DOHH2 (cell line): ENCODE results near the gene PTPRN2.

Experiments used
- H3F3A ChIP-seq: fragments of 200-600 bp; sonication (generic), shearing (Covaris generic); 2 replicates; pipeline ENCODE4 v1.6.0; 2016; ENCODE audit warnings: antibody characterized with exemption, mild to moderate bottlenecking; ENCODE audit not compliant: control insufficient read depth, insufficient read depth
- H3K27ac ChIP-seq: fragments of 200-600 bp; sonication (generic); 2 replicates; pipeline ENCODE4 v1.5.1; 2014; ENCODE audit warnings: low read depth, mild to moderate bottlenecking, low read length, moderate library complexity
- H3K27me3 ChIP-seq: fragments of 200-600 bp; sonication (generic); 2 replicates; pipeline ENCODE4 v1.6.1; 2014; ENCODE audit warnings: mild to moderate bottlenecking, low read length, mixed read lengths; ENCODE audit not compliant: control insufficient read depth
- H3K36me3 ChIP-seq: fragments of 200-600 bp; sonication (generic); 2 replicates; pipeline ENCODE4 v1.6.1; 2014; ENCODE audit warnings: mild to moderate bottlenecking, low read length, moderate library complexity, mixed read lengths; ENCODE audit not compliant: control insufficient read depth
- H3K4me1 ChIP-seq: fragments of 200-600 bp; sonication (generic); 2 replicates; pipeline ENCODE4 v1.6.1; 2014; ENCODE audit warnings: mild to moderate bottlenecking, low read length, mixed read lengths; ENCODE audit not compliant: control insufficient read depth
- H3K4me2 ChIP-seq: fragments of 200-600 bp; sonication (generic); 2 replicates; pipeline ENCODE4 v1.6.0; 2014; ENCODE audit warnings: mild to moderate bottlenecking, low read length, moderate library complexity
- H3K4me3 ChIP-seq: fragments of 200-600 bp; sonication (generic); 2 replicates; pipeline ENCODE4 v1.5.1; 2014; ENCODE audit warnings: mild to moderate bottlenecking, low read length, mixed read lengths
- H3K79me2 ChIP-seq: fragments of 200-600 bp; sonication (generic); 2 replicates; pipeline ENCODE4 v1.6.1; 2014; ENCODE audit warnings: mild to moderate bottlenecking, low read length, mixed read lengths; ENCODE audit not compliant: control insufficient read depth
- H3K9me2 ChIP-seq: fragments of 200-600 bp; sonication (generic); replicated peaks from 2 replicates; pipeline ENCODE4 v1.6.1; 2014; ENCODE audit warnings: mild to moderate bottlenecking, low read length, mixed read lengths; ENCODE audit not compliant: control insufficient read depth
- H3K9me3 ChIP-seq: fragments of 200-600 bp; sonication (generic); 2 replicates; pipeline ENCODE4 v1.6.1; 2014; ENCODE audit warnings: antibody characterized with exemption, low read length, mixed read lengths; ENCODE audit not compliant: control insufficient read depth, insufficient read depth
- H4K20me1 ChIP-seq: fragments of 200-600 bp; sonication (generic); 2 replicates; pipeline ENCODE4 v1.6.0; 2014; ENCODE audit warnings: low read depth, mild to moderate bottlenecking, antibody characterized with exemption, low read length, moderate library complexity; ENCODE audit not compliant: control insufficient read depth, insufficient read depth
- EZH2phosphoT487 ChIP-seq: fragments of 200-600 bp; sonication (generic); IDR thresholded peaks from 2 replicates; pipeline ENCODE4 v1.6.1; 2017; ENCODE audit warnings: borderline replicate concordance, mild to moderate bottlenecking, antibody characterized with exemption, low read length, moderate library complexity, mixed read lengths
- TF ChIP-seq, protein P1 (sequence below): fragments of 200-600 bp; sonication (generic); IDR thresholded peaks from one replicate; pipeline ENCODE4 v1.5.1; 2014; ENCODE audit warnings: antibody characterized with exemption, mild to moderate bottlenecking, low read depth, low read length; ENCODE audit not compliant: poor library complexity, severe bottlenecking

The PTPRN2 gene

DNA sequence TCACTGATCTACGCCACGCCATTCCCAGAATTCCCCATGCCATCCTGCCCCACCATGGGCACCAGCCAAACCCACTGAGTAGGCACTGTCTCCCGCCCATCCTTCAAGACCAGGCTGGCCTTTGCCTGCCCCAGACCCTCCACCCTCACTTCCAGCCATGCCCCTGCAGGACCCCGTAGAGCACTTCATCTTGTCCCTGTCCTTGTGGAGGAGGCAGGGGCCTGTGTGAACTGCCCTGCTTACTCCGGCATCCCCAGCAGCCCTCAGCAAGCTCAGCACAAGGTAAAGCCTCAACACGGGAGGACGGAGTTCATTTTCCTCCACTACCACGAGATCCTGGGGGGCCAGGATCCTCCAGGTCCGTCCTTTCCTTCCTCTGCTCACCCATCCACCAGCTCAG, 577.7 kb downstream of the PTPRN2 start:
- H3K36me3 ChIP-seq: no peaks in the 10 kb centered on the region
- H3K4me1 ChIP-seq: peaks cover 13% of the 10 kb centered on the region
- no peak overlapping the region for H3K27ac ChIP-seq
- no peak overlapping the region for H3K4me2 ChIP-seq
- H3K9me2 ChIP-seq: no peaks in the 10 kb centered on the region
- 0 out of 2 replicates have a peak, but pooled peaks cover 3% of the 10 kb centered on the region for H3K9me3 ChIP-seq
- no peaks in the 10 kb centered on the region for H3K79me2 ChIP-seq
- no peaks in the 10 kb centered on the region for H4K20me1 ChIP-seq
- H3F3A ChIP-seq: no peaks in the 10 kb centered on the region
- TF ChIP-seq EZH2phosphoT487: no peak
- TF ChIP-seq, protein P1, sequence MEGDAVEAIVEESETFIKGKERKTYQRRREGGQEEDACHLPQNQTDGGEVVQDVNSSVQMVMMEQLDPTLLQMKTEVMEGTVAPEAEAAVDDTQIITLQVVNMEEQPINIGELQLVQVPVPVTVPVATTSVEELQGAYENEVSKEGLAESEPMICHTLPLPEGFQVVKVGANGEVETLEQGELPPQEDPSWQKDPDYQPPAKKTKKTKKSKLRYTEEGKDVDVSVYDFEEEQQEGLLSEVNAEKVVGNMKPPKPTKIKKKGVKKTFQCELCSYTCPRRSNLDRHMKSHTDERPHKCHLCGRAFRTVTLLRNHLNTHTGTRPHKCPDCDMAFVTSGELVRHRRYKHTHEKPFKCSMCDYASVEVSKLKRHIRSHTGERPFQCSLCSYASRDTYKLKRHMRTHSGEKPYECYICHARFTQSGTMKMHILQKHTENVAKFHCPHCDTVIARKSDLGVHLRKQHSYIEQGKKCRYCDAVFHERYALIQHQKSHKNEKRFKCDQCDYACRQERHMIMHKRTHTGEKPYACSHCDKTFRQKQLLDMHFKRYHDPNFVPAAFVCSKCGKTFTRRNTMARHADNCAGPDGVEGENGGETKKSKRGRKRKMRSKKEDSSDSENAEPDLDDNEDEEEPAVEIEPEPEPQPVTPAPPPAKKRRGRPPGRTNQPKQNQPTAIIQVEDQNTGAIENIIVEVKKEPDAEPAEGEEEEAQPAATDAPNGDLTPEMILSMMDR: no peak
- no peak overlapping the region for H3K4me3 ChIP-seq
- 0 out of 2 replicates have a peak, but pooled peaks cover 2% of the 10 kb centered on the region for H3K27me3 ChIP-seq

DNA sequence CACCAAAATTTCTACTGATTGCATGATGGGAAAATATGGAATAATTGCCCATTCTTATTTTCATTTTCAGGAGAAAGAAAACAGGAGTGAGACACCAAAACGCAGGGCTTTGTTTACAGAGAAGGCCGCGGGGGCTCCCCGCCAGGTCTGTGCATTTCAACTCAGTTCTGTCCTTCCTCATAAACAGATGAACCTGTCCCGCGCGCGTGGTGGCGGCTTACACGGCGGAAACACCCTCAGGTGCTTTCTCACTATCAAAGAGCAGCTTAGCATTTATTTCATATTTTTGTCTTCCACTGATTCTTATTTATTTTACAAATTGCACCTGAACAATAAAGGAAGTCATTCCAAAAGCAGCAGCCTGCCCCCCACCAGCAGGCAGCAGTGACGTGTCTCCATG, 579.4 kb downstream of the PTPRN2 start:
- Histone ChIP-seq H3K27me3 (0 out of 2 replicates have a peak, but pooled peaks cover 2% of the 10 kb centered on the region), H3K36me3 (no peaks in the 10 kb centered on the region)

DNA sequence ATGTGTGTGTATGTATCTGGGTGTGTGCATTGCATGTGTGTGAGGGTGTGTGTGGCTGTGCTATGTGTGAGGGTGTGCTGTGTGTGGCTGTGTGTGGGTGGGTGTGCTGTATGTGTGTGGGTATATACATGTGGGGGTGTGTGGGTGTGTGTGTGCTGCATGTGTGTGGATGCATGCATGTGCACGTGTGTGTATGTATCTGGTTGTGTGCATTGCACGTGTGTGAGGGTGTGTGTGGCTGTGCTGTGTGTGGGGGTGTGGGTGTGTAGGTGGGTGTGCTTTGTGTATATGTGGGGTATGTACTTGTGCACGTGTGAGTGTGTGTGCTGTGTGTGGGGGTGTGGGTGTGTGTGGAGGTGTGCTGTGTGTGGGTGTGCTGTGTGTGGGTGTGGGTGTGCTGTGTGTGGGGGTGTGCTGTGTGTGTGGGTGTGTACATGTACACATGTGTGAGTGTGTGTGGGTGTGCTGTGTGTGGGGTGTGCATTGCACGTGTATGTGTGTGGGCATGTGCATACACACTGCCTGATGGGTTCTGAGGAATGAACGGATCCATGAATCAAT, 579.8 kb downstream of the PTPRN2 start:
- Histone ChIP-seq H3K4me2 (no peak overlapping the region), H3K79me2 (no peaks in the 10 kb centered on the region), H3K9me2 (no peaks in the 10 kb centered on the region), H3K4me1 (peaks cover 16% of the 10 kb centered on the region), H3K27me3 (0 out of 2 replicates have a peak, but pooled peaks cover 2% of the 10 kb centered on the region), H3K27ac (no peak overlapping the region), H3K4me3 (no peak overlapping the region), H3F3A (no peaks in the 10 kb centered on the region), H3K9me3 (no peaks in the 10 kb centered on the region), H3K36me3 (no peaks in the 10 kb centered on the region), H4K20me1 (no peaks in the 10 kb centered on the region)
- no peak for TF ChIP-seq EZH2phosphoT487
- TF ChIP-seq, protein P1: no peak

More for the DNA sequence above, 579.4 kb downstream of the PTPRN2 start:
- TF ChIP-seq, protein P1: no peak
- Histone ChIP-seq H4K20me1 (no peaks in the 10 kb centered on the region), H3F3A (no peaks in the 10 kb centered on the region), H3K27ac (no peak overlapping the region), H3K4me1 (peaks cover 16% of the 10 kb centered on the region), H3K9me3 (no peaks in the 10 kb centered on the region), H3K79me2 (no peaks in the 10 kb centered on the region), H3K4me2 (no peak overlapping the region), H3K4me3 (no peak overlapping the region), H3K9me2 (no peaks in the 10 kb centered on the region)
